Esophagus muscularis mucosa (tissue), 4 donors: ENCODE data around the gene GSTO2. TPM values are rescaled to one million over a fixed set of nuclear protein-coding genes. Genes with fewer than 3 reads are reported as not detected.

ENCODE experiments used
- DNase-seq: peaks from one replicate; pipeline ENCODE4 v3.0.0-alpha.2; 2017; ENCODE audit errors: extremely low spot score
- H3K27ac ChIP-seq, 4 donors: fragments of 200-600 bp; sonication (generic); replicated peaks in 1 of 4; 1 replicate in 3 of 4; 2 replicates in 1 of 4; pipeline ENCODE4 v1.5.1; 2016 to 2019; ENCODE audit warnings: mild to moderate bottlenecking in 1 of 4
- H3K27me3 ChIP-seq, 4 donors: fragments of 200-600 bp; sonication (generic); one replicate each; pipeline versions ENCODE4 v1.5.1 to v1.6.0; 2016 to 2019
- H3K36me3 ChIP-seq, 4 donors: fragments of 200-600 bp; sonication (generic); one replicate each; pipeline ENCODE4 v1.5.1; 2016 to 2019
- H3K4me1 ChIP-seq, 4 donors: fragments of 200-600 bp; sonication (generic); one replicate each; pipeline ENCODE4 v1.5.1; 2016 to 2019
- H3K4me3 ChIP-seq, 4 donors: fragments of 200-600 bp; sonication (generic); 1 replicate in 2 of 4; 2 replicates in 2 of 4; pipeline ENCODE4 v1.5.1; 2016 to 2019; ENCODE audit warnings: mild to moderate bottlenecking in 4 of 4, moderate library complexity in 1 of 4
- H3K9me3 ChIP-seq, 4 donors: fragments of 200-600 bp; sonication (generic); 1 replicate in 3 of 4; 2 replicates in 1 of 4; pipeline ENCODE4 v1.5.1; 2016 to 2019
- EP300 ChIP-seq: sonication (generic); formaldehyde crosslinking; IDR thresholded peaks from one replicate; pipeline ENCODE4 v1.6.1; 2017; ENCODE audit warnings: antibody characterized with exemption
- POLR2A ChIP-seq: fragments of 450-650 bp; IDR thresholded peaks from one replicate; pipeline ENCODE4 v1.6.1; 2017; ENCODE audit warnings: antibody characterized with exemption, moderate library complexity, mild to moderate bottlenecking, low read depth
- POLR2AphosphoS5 ChIP-seq, 2 donors: sonication (generic); formaldehyde crosslinking; IDR thresholded peaks; one replicate each; pipeline ENCODE4 v1.6.1; 2017; ENCODE audit warnings: antibody characterized with exemption in 2 of 2
- WGBS: methylation state at CpG from one replicate; pipeline ENCODE4 v1.1.5; 2018; 5-methylcytosine and 5-hydroxymethylcytosine counted together
- intact Hi-C: fragments of 100-400 bp; cut with DNase I; formaldehyde crosslinking; loops from one replicate; pipeline ENCODE4 v1.15.1; 2023
- total RNA-seq, 4 donors: library from RNA; depleted of rRNA; stranded (reverse); fragments of >200 nt; gene quantifications; one replicate each; pipeline versions ENCODE4 v1.1.0 to v1.2.1, GENCODE V29; 2016
- TF ChIP-seq, protein P1 (sequence below), 3 experiments: fragments of 200-600 bp in 2 of 3; fragments of 450-650 bp in 1 of 3; sonication (generic) in 2 of 3; IDR thresholded peaks; one replicate each; pipeline ENCODE4 v1.5.1; 2017 to 2019; ENCODE audit warnings: antibody characterized with exemption in 3 of 3, mild to moderate bottlenecking in 2 of 3, moderate library complexity in 1 of 3

GSTO2 gene
- total RNA-seq, 4 donors from 2014 or later, result 0.42 to 0.99 (median 0.63) TPM

DNA sequence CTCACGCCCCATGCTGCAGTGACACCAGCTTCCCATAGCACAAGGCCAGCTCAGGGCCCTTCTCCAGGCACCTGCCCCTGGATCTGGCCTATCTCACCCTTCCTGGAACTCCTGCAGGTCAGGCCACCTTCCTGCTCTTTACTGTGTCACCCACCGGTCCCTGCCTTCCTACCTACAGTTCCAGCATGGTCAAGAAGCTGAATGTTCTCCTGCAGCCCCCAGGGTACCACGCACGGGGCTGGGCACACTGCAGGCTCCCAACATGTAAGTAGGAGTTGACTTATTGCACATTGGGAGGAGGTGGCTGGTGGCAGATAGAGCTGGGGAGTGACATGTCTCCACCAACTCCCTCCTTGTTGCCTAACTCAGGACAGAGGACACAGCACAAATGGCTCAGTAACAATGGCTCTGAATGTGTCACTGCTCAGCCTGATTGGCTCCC, 54.8 kb downstream of the GSTO2 start:
- no peaks in the 10 kb centered on the region for H3K27me3 ChIP-seq
- H3K36me3 ChIP-seq, result peaks cover 0 to 5% (median 2%) of the 10 kb centered on the region in 4 donors
- no peaks in the 10 kb centered on the region for H3K9me3 ChIP-seq
- WGBS, result 87% methylated on average over 4 of the region's 4 CpGs
- no peak for DNase-seq
- H3K27ac ChIP-seq, result peak overlapping the region; percentile 74 to 99 (median 89)
- H3K4me1 ChIP-seq, result peaks cover 100% of the 10 kb centered on the region in 4 donors
- TF ChIP-seq, protein P1, sequence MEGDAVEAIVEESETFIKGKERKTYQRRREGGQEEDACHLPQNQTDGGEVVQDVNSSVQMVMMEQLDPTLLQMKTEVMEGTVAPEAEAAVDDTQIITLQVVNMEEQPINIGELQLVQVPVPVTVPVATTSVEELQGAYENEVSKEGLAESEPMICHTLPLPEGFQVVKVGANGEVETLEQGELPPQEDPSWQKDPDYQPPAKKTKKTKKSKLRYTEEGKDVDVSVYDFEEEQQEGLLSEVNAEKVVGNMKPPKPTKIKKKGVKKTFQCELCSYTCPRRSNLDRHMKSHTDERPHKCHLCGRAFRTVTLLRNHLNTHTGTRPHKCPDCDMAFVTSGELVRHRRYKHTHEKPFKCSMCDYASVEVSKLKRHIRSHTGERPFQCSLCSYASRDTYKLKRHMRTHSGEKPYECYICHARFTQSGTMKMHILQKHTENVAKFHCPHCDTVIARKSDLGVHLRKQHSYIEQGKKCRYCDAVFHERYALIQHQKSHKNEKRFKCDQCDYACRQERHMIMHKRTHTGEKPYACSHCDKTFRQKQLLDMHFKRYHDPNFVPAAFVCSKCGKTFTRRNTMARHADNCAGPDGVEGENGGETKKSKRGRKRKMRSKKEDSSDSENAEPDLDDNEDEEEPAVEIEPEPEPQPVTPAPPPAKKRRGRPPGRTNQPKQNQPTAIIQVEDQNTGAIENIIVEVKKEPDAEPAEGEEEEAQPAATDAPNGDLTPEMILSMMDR (IDR thresholded peaks at IDR 0.05), result no peak
- TF ChIP-seq POLR2A (no peak), POLR2AphosphoS5 (IDR thresholded peaks at IDR 0.05) (no peak), EP300 (no peak)
- intact Hi-C loops, result no loop called here
- no peak overlapping the region for H3K4me3 ChIP-seq

DNA sequence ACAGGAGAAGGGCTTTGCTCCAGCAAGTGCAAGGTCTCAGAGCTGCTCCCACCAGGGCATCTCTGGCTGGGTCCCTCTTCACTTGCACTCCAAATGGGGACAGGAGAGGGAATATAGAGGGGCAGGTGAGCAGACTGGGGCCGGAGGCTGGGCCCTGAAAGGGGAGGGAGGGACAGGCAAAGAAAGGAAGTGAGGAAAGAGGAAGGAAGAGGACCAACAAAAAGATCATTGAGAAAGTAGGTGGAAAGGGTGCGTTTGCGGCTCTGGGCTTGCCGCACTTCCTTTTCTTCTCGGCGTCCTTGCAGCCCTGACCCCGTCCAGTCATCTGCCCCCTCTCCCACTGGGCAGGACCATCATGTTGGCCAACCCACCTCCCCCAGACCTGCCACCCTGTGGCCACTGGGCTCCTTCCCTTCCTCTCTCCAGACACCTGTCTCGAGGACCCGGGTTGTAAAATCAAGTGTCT, 55.3 kb downstream of the GSTO2 start:
- intact Hi-C loops, result no loop called here
- WGBS, result 75% methylated on average over 9 of the region's 9 CpGs

DNA sequence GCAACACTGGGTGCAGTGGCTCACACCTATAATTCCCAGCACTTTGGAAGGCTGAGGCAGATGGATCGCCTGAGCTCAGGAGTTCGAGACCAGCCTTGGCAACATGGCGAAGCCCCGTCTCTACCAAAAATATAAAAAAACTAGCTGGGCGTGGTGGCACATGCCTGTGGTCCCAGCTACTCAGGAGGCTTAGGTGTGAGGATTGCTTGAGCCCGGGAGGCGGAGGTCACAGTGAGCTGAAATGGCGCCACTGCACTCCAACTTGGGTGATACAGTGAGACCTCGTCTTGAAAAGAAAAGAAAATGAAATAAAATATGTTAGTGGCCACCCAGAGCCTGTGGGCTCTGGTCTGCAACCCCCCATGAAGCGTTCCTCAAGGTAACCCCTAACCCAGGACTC, 55.9 kb downstream of the GSTO2 start:
- Histone ChIP-seq H3K36me3 (peaks cover 0 to 5% (median 2%) of the 10 kb centered on the region in 4 donors), H3K4me1 (peaks cover 100% of the 10 kb centered on the region in 4 donors), H3K4me3 (no peak overlapping the region), H3K27ac (peak overlapping the region; percentile 97 to 100 (median 98)), H3K9me3 (no peaks in the 10 kb centered on the region), H3K27me3 (no peaks in the 10 kb centered on the region)
- no peak for DNase-seq
- intact Hi-C loops, result no loop called here
- no peak for TF ChIP-seq POLR2AphosphoS5 (IDR thresholded peaks at IDR 0.05)
- TF ChIP-seq, protein P1 (IDR thresholded peaks at IDR 0.05), result no peak
- no peak for TF ChIP-seq EP300
- WGBS, result 92% methylated on average over 10 of the region's 10 CpGs

More for the DNA sequence above, 55.3 kb downstream of the GSTO2 start:
- no peaks in the 10 kb centered on the region for H3K27me3 ChIP-seq
- H3K36me3 ChIP-seq, result peaks cover 0 to 5% (median 2%) of the 10 kb centered on the region in 4 donors
- no peak overlapping the region for H3K4me3 ChIP-seq
- TF ChIP-seq EP300 (no peak), POLR2AphosphoS5 (IDR thresholded peaks at IDR 0.05) (no peak), POLR2A (no peak)
- TF ChIP-seq, protein P1 (IDR thresholded peaks at IDR 0.05), result no peak
- peaks cover 100% of the 10 kb centered on the region in 4 donors for H3K4me1 ChIP-seq
- H3K27ac ChIP-seq, result peak overlapping the region; percentile 97 to 100 (median 98)
- no peak for DNase-seq
- H3K9me3 ChIP-seq, result no peaks in the 10 kb centered on the region

DNA sequence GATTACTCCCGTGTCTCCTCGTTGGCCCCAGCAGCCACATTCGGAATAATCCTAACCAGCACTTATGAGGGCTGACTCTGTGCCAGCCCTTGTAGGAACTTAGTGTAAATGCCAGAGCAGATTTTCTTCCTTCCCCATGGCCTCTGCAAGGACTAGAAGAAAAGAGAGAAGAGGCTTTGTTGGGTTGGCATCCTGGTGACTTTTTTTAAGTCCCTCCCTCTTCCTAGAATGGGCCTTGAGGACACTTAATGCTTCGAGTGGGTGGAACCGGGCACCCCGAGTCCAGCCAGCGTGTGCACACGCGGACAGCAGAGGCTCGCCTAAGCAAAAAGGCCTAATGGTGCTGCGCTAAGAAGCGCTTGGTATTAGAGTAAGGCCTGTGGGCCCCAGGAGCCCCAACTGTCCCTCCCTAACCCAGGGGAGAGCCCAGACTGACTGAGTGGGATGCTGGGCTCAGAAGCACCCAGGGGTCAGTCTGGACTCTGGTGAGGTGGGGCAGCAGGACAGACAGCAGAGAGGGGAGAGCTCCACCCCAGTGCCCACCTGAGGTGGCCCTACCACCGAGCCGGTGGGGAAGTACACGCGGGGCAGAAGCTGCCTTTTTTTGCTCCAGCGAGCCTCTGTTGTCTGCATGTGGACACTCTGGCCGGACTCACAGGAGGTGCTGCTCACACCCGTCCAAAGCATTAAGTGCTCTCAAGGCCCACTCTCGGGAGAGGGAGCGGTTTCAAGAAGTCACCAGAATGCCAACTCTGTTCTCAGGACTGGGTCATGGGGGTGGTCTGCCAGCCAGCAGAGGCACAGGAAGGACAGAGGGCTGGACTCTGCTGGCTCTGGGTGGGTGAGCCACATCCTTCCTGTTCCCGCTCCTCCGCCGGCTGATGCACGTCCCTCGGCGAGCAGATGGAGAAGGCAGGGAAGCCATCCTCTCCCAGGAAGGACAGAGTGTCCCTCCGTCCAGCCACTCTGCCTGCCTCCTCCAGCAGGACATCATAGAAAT, 56.8 kb downstream of the GSTO2 start:
- Histone ChIP-seq H3K4me3 (peak overlapping the region in 3 of 4 donors; percentile 1 to 18 (median 12)), H3K27me3 (no peaks in the 10 kb centered on the region), H3K4me1 (peaks cover 100% of the 10 kb centered on the region in 4 donors), H3K36me3 (peaks cover 0 to 5% (median 2%) of the 10 kb centered on the region in 4 donors), H3K9me3 (no peaks in the 10 kb centered on the region), H3K27ac (peak overlapping the region; percentile 97 to 100 (median 98))
- TF ChIP-seq POLR2AphosphoS5 (IDR thresholded peaks at IDR 0.05) (peak; percentile 39), EP300 (peak; percentile 30)
- TF ChIP-seq, protein P1 (IDR thresholded peaks at IDR 0.05), result no peak
- intact Hi-C loops, result no loop called here
- 50% methylated on average over 23 of the region's 28 CpGs for WGBS
- DNase-seq, result no peak
